GM10266 (cell line): Measurements from ENCODE around the gene LTB4R.

Source experiments
- DNase-seq: peaks from one replicate; pipeline ENCODE4 v3.0.0; 2012; ENCODE audit errors: extremely low spot score
- CTCF ChIP-seq: IDR thresholded peaks from 2 replicates; pipeline ENCODE4 v1.5.1; 2012; ENCODE audit warnings: mild to moderate bottlenecking, low read depth; ENCODE audit not compliant: control insufficient read depth, insufficient read depth; ENCODE audit errors: missing control alignments

Gene LTB4R

DNA sequence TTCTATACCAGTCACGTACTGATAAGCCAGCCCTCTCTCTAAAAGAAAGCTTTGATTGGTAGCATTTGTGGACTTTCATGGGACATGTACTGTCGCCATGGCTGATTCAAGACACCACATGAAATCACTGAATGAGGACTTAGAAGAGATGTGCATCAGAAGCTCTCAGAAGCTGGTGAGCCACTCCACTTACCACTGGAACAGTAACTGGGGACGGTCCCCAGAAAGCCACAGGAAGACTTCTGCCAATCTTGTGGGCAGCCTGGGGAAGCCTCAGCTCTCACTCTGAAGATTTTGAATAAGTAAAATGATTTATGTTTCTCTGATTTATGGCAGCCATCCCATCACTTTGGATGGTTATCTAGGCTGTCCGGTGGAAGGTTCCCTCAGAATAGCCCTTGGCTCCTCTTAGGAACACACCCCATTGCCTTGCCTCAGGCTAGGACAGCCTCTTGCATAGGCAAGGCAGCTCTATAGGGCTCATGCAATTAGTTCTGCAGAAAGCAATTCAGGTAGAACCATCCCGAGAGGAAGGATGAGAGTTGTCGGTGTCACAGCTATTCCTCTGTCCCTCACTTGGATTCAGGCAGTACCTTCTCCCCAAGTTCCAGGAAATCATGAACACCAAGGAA lies 21.5 kb upstream of the LTB4R start:
- TF ChIP-seq CTCF = no peak
- no peak for DNase-seq

- TF ChIP-seq CTCF = no peak
- no peak for DNase-seq
Measured at GRCh38 chr14:24290746-24291145, 20.6 kb upstream of the LTB4R start.

GRCh38 chr14:24291446-24292117 lies 19.7 kb upstream of the LTB4R start:
- TF ChIP-seq CTCF = no peak
- DNase-seq = no peak

DNA sequence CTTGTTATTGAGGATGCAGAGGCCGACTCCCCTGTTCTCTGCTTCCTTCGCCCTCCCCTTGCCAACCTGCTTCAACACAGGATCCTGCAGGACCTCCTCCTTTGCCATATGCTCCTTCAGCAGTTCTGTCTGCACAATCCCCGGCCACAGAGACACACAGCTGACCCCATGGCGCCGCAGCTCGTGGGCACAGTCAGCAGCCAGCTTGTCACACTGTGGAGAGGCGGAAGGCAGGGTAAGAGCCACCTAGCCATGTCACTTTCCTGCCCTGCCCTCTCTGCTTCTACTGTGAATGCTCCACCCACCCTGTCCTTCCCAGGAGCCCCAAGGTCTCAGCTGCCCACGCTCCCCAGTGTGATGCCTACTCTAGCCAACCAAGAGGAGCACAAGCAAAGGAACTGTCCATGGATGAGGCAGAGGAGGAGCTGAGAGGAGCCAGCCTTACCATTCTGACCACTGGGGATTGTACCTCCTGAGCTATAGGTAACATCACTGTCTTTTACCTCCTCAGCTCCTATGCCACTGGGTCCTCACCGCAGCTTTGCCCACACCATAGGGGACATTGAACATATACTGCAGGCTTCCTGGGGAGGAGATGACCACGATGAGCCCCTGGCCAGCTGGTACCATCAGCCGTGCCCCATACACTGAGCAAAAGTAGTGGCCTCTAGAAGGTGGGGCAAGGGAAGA lies 19.0 kb upstream of the LTB4R start:
- no peak for TF ChIP-seq CTCF
- no peak for DNase-seq

- no peak for TF ChIP-seq CTCF
Measured at GRCh38 chr14:24293525-24293924, 17.8 kb upstream of the LTB4R start.

GRCh38 chr14:24296341-24297157 lies 14.8 kb upstream of the LTB4R start:
- TF ChIP-seq CTCF = peak; percentile 79
- peak; percentile 83 for DNase-seq

More at GRCh38 chr14:24293525-24293924, 17.8 kb upstream of the LTB4R start:
- no peak for DNase-seq
